ENCODE results near the gene LYRM4. TPM values are rescaled to one million over a fixed set of nuclear protein-coding genes. Genes with fewer than 3 reads are reported as not detected.

Gene LYRM4
- 25.7 and 29.0 TPM in 2 replicates for total RNA-seq (2014; rRNA removed; shearing (Covaris generic))

GRCh38 chr6:5260661-5261544 lies at the start of gene LYRM4, which contains the start of gene FARS2:
Gene LYRM4, minus strand, starts transcription at chr6:5260950. Its CDS starts 217 bp downstream, at chr6:5260733.
Gene FARS2, plus strand, starts transcription at chr6:5261513.
- DNase-seq (ENCODE audit: low read depth) = peak; percentile 91

DNA sequence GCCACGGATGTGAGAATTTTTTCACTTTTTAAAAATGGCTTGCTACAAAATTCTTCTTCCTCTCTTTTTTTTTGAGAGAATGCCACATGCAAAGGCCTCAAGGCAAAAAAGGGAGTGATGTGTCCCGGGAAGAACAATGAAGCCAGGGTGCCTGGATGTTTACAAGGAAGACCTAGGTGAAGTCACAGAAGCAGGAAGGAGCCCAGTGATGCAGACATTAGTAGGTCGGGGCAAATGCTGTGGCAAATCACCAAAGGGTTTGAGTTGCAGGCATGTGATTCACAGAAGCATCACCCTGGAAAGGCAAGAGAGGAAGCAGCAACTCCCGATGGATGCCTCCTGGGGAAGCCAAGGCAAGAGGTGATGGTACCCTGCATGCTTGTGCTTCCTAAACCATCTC lies 47.3 kb upstream of the LYRM4 start:
- DNase-seq (ENCODE audit: low read depth) = peak; percentile 74

- no peak for DNase-seq (ENCODE audit: low read depth)
These were observed 46.3 kb upstream of the LYRM4 start for GRCh38 chr6:5307058-5307457.

- peak; percentile 26 for DNase-seq (ENCODE audit: low read depth)
These were observed 45.3 kb upstream of the LYRM4 start for GRCh38 chr6:5305968-5306626.

DNA sequence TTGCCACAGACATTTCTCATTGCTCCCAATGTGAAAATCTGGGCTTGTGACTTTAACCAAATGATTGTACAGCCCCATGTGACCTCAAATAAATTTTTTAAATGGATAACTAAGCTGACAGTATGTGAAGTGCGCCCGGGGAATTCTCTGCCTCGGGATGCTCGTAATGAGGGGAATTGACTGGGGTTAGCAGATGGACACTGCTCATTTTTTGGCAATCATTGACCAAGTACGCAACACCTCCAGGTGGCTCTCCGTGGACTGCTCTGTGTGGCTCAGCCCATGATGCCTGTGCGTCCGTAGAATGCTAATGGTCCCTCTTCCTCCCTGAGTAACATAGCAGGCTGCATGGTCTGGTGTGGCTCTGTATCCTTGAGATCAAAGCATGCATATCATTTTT lies 42.9 kb upstream of the LYRM4 start:
- no peak for DNase-seq (ENCODE audit: low read depth)

DNA sequence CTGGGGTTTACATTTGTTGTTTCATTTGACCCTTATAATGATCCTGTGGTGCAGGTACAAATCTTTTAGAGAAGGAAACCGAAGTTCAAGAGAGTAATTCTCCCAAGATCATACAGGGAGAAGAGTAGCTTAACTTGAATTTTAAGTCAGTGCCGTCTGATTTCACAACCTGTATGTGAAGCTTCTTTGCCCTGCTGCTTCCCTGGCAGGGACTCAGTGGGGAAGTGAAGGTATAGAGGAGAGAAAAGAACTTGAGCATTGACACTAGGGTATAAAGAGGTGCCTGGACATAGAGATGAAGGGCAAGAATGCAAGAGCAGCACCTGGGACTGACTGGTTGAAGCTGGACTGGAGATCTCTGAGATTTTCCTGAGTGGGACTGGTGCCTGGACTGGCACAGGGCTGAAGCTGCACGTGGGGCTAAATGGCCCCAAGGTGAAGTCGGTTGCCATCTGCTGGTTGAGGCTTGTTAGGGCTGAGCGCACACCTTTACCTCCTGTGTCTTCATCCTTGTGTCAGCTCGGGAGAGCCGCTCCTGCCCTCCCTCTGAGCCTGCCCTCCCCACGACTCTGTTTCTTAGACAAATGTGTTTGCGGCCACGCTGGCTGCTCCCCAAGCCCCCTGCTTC lies 42.4 kb upstream of the LYRM4 start:
- peak; percentile 11 for DNase-seq (ENCODE audit: low read depth)

GRCh38 chr6:5302220-5302946 lies 41.6 kb upstream of the LYRM4 start:
- no peak for DNase-seq (ENCODE audit: low read depth)

GRCh38 chr6:5300206-5300764 lies 39.5 kb upstream of the LYRM4 start:
- no peak for DNase-seq (ENCODE audit: low read depth)

- DNase-seq (ENCODE audit: low read depth) = peak; percentile 25
These were observed 34.9 kb upstream of the LYRM4 start for GRCh38 chr6:5295623-5296022.

DNA sequence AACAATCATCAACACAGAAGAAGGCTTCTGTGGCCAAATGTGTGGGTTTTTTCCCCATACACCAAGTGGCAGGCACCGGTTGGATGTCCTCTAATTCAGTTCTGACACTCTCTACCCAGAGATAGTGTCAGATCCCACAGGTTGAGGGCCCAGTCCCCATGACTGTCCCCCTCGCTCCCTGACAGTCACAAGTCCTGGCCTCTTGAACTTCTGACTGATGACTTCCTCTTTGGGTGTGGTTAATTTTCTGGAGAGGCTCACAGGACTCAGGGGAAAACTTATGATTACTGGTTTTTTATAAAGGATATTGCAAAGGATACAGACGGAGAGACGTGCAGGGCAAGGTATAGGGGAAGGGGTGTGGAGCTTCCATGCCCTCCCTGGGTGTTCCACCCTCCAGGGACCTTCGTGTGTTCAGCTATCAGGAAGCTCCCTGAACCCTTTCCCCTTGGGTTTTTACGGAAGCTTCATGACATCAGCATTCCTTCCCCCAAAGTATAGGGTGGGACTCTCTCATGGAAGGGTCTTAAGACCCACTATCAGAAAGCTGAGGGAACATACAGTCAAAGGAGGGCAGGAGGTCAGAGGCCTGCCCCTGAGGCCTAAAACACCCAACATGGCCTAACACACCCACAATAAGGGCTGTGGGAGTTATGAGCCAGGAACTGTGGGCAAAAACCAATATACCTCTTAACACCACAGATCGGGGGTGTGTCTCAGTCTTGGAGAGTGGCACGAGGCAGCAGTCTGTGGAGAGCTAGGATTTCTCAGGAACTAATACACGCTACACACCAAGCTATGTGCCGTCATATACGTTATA lies 33.9 kb upstream of the LYRM4 start:
- no peak for DNase-seq (ENCODE audit: low read depth)

DNA sequence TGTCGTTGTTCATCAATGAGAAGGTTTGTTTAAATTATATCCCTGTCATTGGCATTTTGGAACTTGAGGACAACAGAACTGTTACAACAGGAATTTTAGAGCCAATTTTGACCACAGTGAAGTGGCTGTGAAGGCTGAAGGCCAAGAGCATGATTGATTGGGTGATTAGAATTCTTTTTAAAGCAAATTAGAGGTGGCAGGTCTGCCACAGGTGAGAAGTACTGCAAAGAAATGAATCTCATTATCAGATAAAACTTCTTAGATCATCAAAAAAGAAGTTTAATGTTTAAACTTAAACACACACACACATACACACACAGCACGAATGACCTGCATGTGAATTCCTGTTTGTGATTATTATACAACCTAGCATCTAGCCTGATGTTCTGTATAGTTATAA lies 32.9 kb upstream of the LYRM4 start:
- DNase-seq (ENCODE audit: low read depth) = no peak

- no peak for DNase-seq (ENCODE audit: low read depth)
These were observed 31.4 kb upstream of the LYRM4 start for GRCh38 chr6:5292154-5292553.

DNA sequence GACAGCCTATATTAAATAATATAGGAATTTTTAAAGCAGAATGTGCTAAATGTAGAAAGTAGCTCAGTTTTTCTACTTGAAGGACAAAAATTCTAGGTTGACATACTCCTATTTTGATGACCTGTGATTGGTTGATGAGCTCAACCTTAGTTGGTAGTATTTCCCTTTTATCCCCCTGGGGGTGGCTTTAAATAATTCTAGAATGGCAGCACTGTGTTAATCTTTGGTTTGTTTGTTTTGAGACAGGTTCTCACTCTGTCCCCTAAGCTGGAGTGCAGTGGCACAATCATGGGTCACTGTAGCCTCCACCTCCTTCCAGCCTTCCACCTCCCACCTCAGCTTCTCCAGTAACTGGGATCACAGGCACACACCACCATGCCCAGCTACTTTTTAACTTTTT lies 29.8 kb upstream of the LYRM4 start:
- DNase-seq (ENCODE audit: low read depth) = no peak

- no peak for DNase-seq (ENCODE audit: low read depth)
These were observed 29.3 kb upstream of the LYRM4 start for GRCh38 chr6:5290097-5290496.

- DNase-seq (ENCODE audit: low read depth) = no peak
These were observed 27.2 kb upstream of the LYRM4 start for GRCh38 chr6:5287966-5288297.

- DNase-seq (ENCODE audit: low read depth) = peak; percentile 88
These were observed 26.6 kb upstream of the LYRM4 start for GRCh38 chr6:5287205-5287965.

DNA sequence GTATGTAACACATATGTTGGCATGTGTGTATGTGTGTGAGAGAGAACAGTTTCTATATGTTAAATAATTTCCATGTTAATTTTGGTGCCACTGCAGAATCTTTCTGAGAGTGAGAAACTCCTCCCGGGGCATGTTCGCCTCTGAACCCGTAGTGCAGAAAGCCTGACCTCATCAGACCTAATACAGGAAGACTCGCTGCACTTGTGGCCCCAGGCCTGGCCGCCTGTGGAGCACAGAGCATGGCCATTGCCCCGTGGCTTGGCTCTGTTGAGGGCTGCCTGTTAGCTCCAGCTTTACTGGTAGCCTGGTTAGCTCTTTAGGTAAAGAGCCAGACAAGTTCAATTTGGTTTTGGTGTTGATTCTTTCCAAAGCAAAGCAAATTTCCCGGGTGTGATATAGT lies 26.0 kb upstream of the LYRM4 start:
- no peak for DNase-seq (ENCODE audit: low read depth)

DNA sequence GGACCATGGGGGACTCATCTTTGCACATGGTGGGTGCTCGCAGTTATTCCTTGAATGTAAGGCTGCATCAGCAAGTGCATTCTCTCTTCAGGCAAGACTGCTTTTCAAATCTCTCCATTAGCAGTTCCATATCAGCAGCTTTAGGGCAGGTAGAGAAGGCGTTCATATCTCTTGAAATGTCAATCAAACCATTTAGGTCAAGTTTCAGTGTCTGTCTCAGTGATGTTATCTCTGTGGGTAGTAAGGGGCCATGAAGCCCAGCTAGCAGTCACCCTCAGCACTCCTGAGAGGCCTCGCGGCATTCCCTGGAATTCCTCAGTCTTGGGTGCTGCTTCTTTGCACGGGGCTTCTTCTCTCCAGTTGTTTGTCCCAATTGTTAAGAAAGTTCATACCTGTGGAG lies 24.8 kb upstream of the LYRM4 start:
- DNase-seq (ENCODE audit: low read depth) = no peak

GRCh38 chr6:5285081-5285480 lies 24.3 kb upstream of the LYRM4 start:
- DNase-seq (ENCODE audit: low read depth) = no peak

DNA sequence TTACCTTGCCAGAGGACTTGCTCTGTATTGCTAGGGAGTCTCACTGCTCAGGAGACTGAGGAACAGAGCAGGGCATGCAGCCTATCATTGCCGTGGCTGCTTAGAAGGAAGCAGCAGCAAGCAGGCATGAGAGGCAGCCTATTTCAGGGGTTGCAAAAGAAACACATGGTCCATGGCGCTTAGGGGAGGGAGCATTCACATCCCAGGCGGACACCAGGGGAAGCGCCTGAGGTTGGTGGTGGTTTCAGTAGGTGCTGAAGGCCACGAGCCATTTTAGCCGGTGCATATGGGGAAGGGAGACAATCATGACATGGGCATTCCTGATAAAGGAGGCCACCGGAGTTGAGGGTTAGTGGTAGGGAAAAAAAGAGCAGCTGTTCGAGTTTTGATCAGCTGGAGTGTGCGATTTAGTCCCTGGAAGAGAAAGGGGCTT lies 21.5 kb upstream of the LYRM4 start:
- no peak for DNase-seq (ENCODE audit: low read depth)

Data from M059J (cell line).